Breast epithelium (tissue), 4 donors: ENCODE data around the gene CDK14. TPM values are rescaled to one million over a fixed set of nuclear protein-coding genes. Genes with fewer than 3 reads are reported as not detected.

ENCODE experiments used
- DNase-seq, 2 donors: peaks; one replicate each; pipeline ENCODE4 v3.0.0-alpha.2; 2019; ENCODE audit warnings: low spot score in 2 of 2
- H3K27ac ChIP-seq, 2 donors: fragments of 200-600 bp; sonication (generic) in 1 of 2; one replicate each; pipeline ENCODE4 v1.5.1; 2016 to 2019; ENCODE audit warnings: mild to moderate bottlenecking in 1 of 2
- H3K27me3 ChIP-seq, 2 donors: fragments of 200-600 bp; sonication (generic) in 1 of 2; one replicate each; pipeline versions ENCODE4 v1.5.1 to v1.6.0; 2017 to 2019; ENCODE audit warnings: control low read depth in 1 of 2, mild to moderate bottlenecking in 1 of 2
- H3K36me3 ChIP-seq: fragments of 200-600 bp; one replicate; pipeline ENCODE4 v1.5.1; 2019
- H3K4me1 ChIP-seq, 2 donors: fragments of 200-600 bp; sonication (generic); one replicate each; pipeline ENCODE4 v1.5.1; 2016 to 2019; ENCODE audit warnings: control low read depth in 1 of 2
- H3K4me3 ChIP-seq, 3 donors: fragments of 200-600 bp; sonication (generic); 1 replicate in 2 of 3; 2 replicates in 1 of 3; pipeline ENCODE4 v1.5.1; 2016 to 2019; ENCODE audit warnings: mild to moderate bottlenecking in 3 of 3, moderate library complexity in 2 of 3
- H3K9me3 ChIP-seq, 2 donors: fragments of 200-600 bp; sonication (generic) in 1 of 2; one replicate each; pipeline ENCODE4 v1.5.1; 2016 to 2019; ENCODE audit warnings: control low read depth in 1 of 2
- CTCF ChIP-seq, 3 donors: fragments of 450-650 bp; IDR thresholded peaks; one replicate each; pipeline ENCODE4 v1.5.1; 2016 to 2017; ENCODE audit warnings: antibody characterized with exemption in 3 of 3, mild to moderate bottlenecking in 3 of 3, moderate library complexity in 3 of 3
- POLR2A ChIP-seq: fragments of 450-650 bp; IDR thresholded peaks from one replicate; pipeline ENCODE4 v1.6.1; 2016; ENCODE audit warnings: antibody characterized with exemption, mild to moderate bottlenecking, moderate library complexity
- POLR2AphosphoS5 ChIP-seq, 3 donors: sonication (generic); formaldehyde crosslinking; IDR thresholded peaks; one replicate each; pipeline ENCODE4 v1.6.1; 2017; ENCODE audit warnings: antibody characterized with exemption in 3 of 3
- intact Hi-C: fragments of 100-400 bp; cut with DNase I; formaldehyde crosslinking; loops from one replicate; pipeline ENCODE4 v1.15.1; 2023; ENCODE audit warnings: low total_unique reads
- total RNA-seq, 3 donors: library from RNA; depleted of rRNA; stranded (reverse); fragments of >200 nt; gene quantifications; one replicate each; pipeline ENCODE4 v1.1.0, GENCODE V29; 2016

CDK14 gene
- total RNA-seq, 3 donors from 2014 or later: 16.3 to 64.7 (median 29.8) TPM

- no peak overlapping the region for H3K27ac ChIP-seq
- no peak overlapping the region for H3K4me3 ChIP-seq
- TF ChIP-seq POLR2A: no peak
- TF ChIP-seq POLR2AphosphoS5 (IDR thresholded peaks at IDR 0.05): no peak
- no peak for TF ChIP-seq CTCF (IDR thresholded peaks at IDR 0.05)
- no peak for DNase-seq
- H3K9me3 ChIP-seq: peaks cover 0 to 8% of the 10 kb centered on the region in 2 donors
- H3K36me3 ChIP-seq: no peaks in the 10 kb centered on the region
- intact Hi-C loops: no loop called here
- H3K4me1 ChIP-seq: no peaks in the 10 kb centered on the region
- H3K27me3 ChIP-seq: no peaks in the 10 kb centered on the region
Observed at GRCh38 chr7:90842430-90842788, 246.3 kb downstream of the CDK14 start.

DNA sequence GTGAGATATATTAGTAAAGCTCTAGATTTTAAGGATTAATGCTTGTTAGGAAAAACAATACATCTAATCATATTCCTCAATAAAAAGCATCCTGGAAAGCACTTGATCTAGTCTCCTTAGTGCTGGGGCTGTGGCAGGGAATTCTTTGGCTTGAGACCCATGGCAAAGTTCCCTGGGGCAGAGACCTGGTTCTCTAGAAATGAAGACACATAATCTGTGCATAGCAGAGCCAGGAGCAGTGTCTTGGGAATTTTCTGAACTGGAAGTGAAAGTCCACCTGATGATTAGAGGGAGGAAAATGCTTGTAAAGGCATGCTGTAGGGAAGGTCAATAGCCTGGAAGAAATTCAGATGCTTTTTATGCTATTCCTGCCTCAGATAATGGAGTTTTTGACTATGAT, 247.4 kb downstream of the CDK14 start:
- no peak for DNase-seq
- Histone ChIP-seq H3K4me1 (no peaks in the 10 kb centered on the region), H3K36me3 (no peaks in the 10 kb centered on the region), H3K4me3 (no peak overlapping the region), H3K9me3 (peaks cover 0 to 7% of the 10 kb centered on the region in 2 donors), H3K27ac (no peak overlapping the region), H3K27me3 (no peaks in the 10 kb centered on the region)
- TF ChIP-seq POLR2A: no peak
- no peak for TF ChIP-seq POLR2AphosphoS5 (IDR thresholded peaks at IDR 0.05)
- TF ChIP-seq CTCF (IDR thresholded peaks at IDR 0.05): no peak
- intact Hi-C loops: no loop called here

DNA sequence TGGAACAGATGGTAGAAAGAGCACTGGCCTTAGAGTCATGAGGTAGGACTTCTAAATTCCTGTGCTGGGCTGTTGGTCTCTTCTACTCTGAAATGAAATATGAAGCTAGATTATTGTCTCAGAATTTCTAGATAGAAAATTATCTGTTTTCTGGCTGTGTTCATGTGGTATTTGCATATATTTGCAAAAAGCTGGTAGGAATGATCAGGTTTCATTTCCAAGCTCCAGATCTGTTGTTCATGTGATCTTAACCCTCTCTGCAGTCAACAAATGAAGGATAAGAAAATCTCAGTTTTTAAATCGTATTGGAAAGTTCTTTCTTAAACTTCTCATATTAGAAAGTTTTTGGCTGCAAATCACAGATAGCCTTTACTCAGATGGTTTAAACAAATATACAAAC, 248.3 kb downstream of the CDK14 start:
- Histone ChIP-seq H3K4me3 (no peak overlapping the region), H3K4me1 (no peaks in the 10 kb centered on the region), H3K27me3 (no peaks in the 10 kb centered on the region), H3K9me3 (no peaks in the 10 kb centered on the region), H3K27ac (no peak overlapping the region), H3K36me3 (no peaks in the 10 kb centered on the region)
- intact Hi-C loops: no loop called here
- no peak for TF ChIP-seq POLR2A
- TF ChIP-seq CTCF (IDR thresholded peaks at IDR 0.05): no peak
- TF ChIP-seq POLR2AphosphoS5 (IDR thresholded peaks at IDR 0.05): no peak
- no peak for DNase-seq

GRCh38 chr7:90846192-90846591, 250.1 kb downstream of the CDK14 start:
- TF ChIP-seq POLR2AphosphoS5 (IDR thresholded peaks at IDR 0.05) (no peak), CTCF (IDR thresholded peaks at IDR 0.05) (no peak), POLR2A (no peak)
- Histone ChIP-seq H3K27ac (no peak overlapping the region), H3K4me3 (no peak overlapping the region), H3K9me3 (no peaks in the 10 kb centered on the region), H3K27me3 (no peaks in the 10 kb centered on the region), H3K36me3 (no peaks in the 10 kb centered on the region), H3K4me1 (no peaks in the 10 kb centered on the region)
- DNase-seq: no peak
- intact Hi-C loops: no loop called here

GRCh38 chr7:90850066-90850465, 253.9 kb downstream of the CDK14 start:
- Histone ChIP-seq H3K9me3 (no peaks in the 10 kb centered on the region), H3K36me3 (no peaks in the 10 kb centered on the region), H3K27ac (no peak overlapping the region), H3K4me3 (no peak overlapping the region), H3K4me1 (no peaks in the 10 kb centered on the region), H3K27me3 (no peaks in the 10 kb centered on the region)
- TF ChIP-seq POLR2AphosphoS5 (IDR thresholded peaks at IDR 0.05) (no peak), CTCF (IDR thresholded peaks at IDR 0.05) (no peak), POLR2A (no peak)
- DNase-seq: no peak
- intact Hi-C loops: no loop called here
